NT2/D1 (cell line): ENCODE data around the gene PRM3.
"Not testable (repeated sequence)": the region's sequence is repeated elsewhere in the genome, so short reads cannot be mapped to it uniquely, and the experiment has no call there.

Experiments used
- DNase-seq: peaks from one replicate; pipeline ENCODE4 v3.0.0-alpha.2; 2011; ENCODE audit warnings: low read depth, low spot score
- H3K27me3 ChIP-seq: 2 replicates; pipeline ENCODE4 v1.6.0; 2011; ENCODE audit warnings: mild to moderate bottlenecking; ENCODE audit not compliant: insufficient read length, insufficient read depth
- H3K36me3 ChIP-seq: 2 replicates; pipeline ENCODE4 v1.6.1; 2011; ENCODE audit warnings: mild to moderate bottlenecking, low read length, mixed read lengths; ENCODE audit not compliant: insufficient read depth, insufficient read length
- H3K4me1 ChIP-seq: 2 replicates; pipeline ENCODE4 v1.5.1; 2011; ENCODE audit not compliant: insufficient read depth, insufficient read length
- H3K4me3 ChIP-seq: 2 replicates; pipeline ENCODE4 v1.5.1; 2011; ENCODE audit warnings: low read depth; ENCODE audit not compliant: insufficient read length
- H3K9ac ChIP-seq: 2 replicates; pipeline ENCODE4 v1.6.0; 2011; ENCODE audit warnings: low read depth; ENCODE audit not compliant: insufficient read length
- H3K9me3 ChIP-seq: 2 replicates; pipeline ENCODE4 v1.5.1; 2011; ENCODE audit warnings: mild to moderate bottlenecking, low read length; ENCODE audit not compliant: insufficient read depth
- SUZ12 ChIP-seq: IDR thresholded peaks from 2 replicates; pipeline ENCODE4 v1.6.1; 2011; ENCODE audit not compliant: insufficient read length, insufficient read depth; ENCODE audit errors: extremely low read depth
- YY1 ChIP-seq: IDR thresholded peaks from 2 replicates; pipeline ENCODE4 v1.6.1; 2011; ENCODE audit not compliant: insufficient read length, insufficient read depth
- ZNF274 ChIP-seq: IDR thresholded peaks from 2 replicates; pipeline ENCODE4 v1.6.1; 2011; ENCODE audit warnings: mild to moderate bottlenecking, low read depth, low read length

The PRM3 gene

GRCh38 chr16:11290102-11290893, 16.9 kb upstream of the PRM3 start:
- H3K9me3 ChIP-seq: no peaks in the 10 kb centered on the region; the same call in 1 of the 2 replicates
- H3K36me3 ChIP-seq: no peaks in the 10 kb centered on the region
- no peak for TF ChIP-seq YY1
- TF ChIP-seq SUZ12: no peak
- TF ChIP-seq ZNF274: no peak
- H3K9ac ChIP-seq: no peak overlapping the region
- no peak for DNase-seq
- H3K27me3 ChIP-seq: no peaks in the 10 kb centered on the region
- H3K4me1 ChIP-seq: peaks cover 8% of the 10 kb centered on the region
- no peak overlapping the region for H3K4me3 ChIP-seq

- H3K9me3 ChIP-seq, H3K36me3 ChIP-seq, H3K9ac ChIP-seq, H3K27me3 ChIP-seq, DNase-seq, H3K4me1 ChIP-seq, H3K4me3 ChIP-seq: not testable (repeated sequence)
Measured at GRCh38 chr16:11289696-11290095, 16.3 kb upstream of the PRM3 start.

- H3K4me3 ChIP-seq: no peak overlapping the region
- DNase-seq: no peak
- H3K9ac ChIP-seq: no peak overlapping the region
- H3K27me3 ChIP-seq: no peaks in the 10 kb centered on the region
- H3K36me3 ChIP-seq: no peaks in the 10 kb centered on the region
- TF ChIP-seq YY1 (no peak), SUZ12 (no peak)
- H3K9me3 ChIP-seq: no peaks in the 10 kb centered on the region; the same call in 1 of the 2 replicates
- peaks cover 8% of the 10 kb centered on the region for H3K4me1 ChIP-seq
Measured at GRCh38 chr16:11289202-11289601, 15.8 kb upstream of the PRM3 start.

- Histone ChIP-seq H3K9me3 (no peaks in the 10 kb centered on the region; the same call in 1 of the 2 replicates), H3K36me3 (no peaks in the 10 kb centered on the region), H3K9ac (no peak overlapping the region), H3K4me3 (no peak overlapping the region), H3K4me1 (peaks cover 6% of the 10 kb centered on the region), H3K27me3 (no peaks in the 10 kb centered on the region)
- no peak for DNase-seq
- TF ChIP-seq ZNF274 (no peak), YY1 (no peak), SUZ12 (no peak)
Measured at GRCh38 chr16:11285842-11286241, 12.4 kb upstream of the PRM3 start.

GRCh38 chr16:11283820-11284248, 10.4 kb upstream of the PRM3 start:
- H3K4me3 ChIP-seq: no peak overlapping the region

GRCh38 chr16:11280616-11281522, 7.4 kb upstream of the PRM3 start, which contains the start of gene PRM1:
TSS of gene PRM1 (minus strand) at chr16:11281330. CDS start at chr16:11281238, 92 bp downstream.
- Histone ChIP-seq H3K4me3 (no peak within 1 kb of the TSS), H3K27me3 (no peaks in the 10 kb centered on the region), H3K4me1 (no peaks in the 10 kb centered on the region), H3K9ac (no peak within 1 kb of the TSS), H3K36me3 (no peaks in the 10 kb centered on the region), H3K9me3 (peaks cover 3% of the 10 kb centered on the region; the same call in 1 of the 2 replicates)
- TF ChIP-seq YY1 (no peak), SUZ12 (no peak), ZNF274 (no peak)
- DNase-seq: no peak

More at GRCh38 chr16:11283820-11284248, 10.4 kb upstream of the PRM3 start:
- H3K9ac ChIP-seq: no peak overlapping the region
- H3K9me3 ChIP-seq: no peaks in the 10 kb centered on the region
- no peaks in the 10 kb centered on the region for H3K4me1 ChIP-seq
- H3K27me3 ChIP-seq: no peaks in the 10 kb centered on the region
- TF ChIP-seq ZNF274 (no peak), SUZ12 (no peak), YY1 (no peak)
- DNase-seq: no peak
- no peaks in the 10 kb centered on the region for H3K36me3 ChIP-seq
